GM12874 (cell line): ENCODE measurements around the gene EXD3.

Experiments used
- CTCF ChIP-seq: IDR thresholded peaks from 2 replicates; pipeline ENCODE4 v1.5.1; 2011; ENCODE audit warnings: low read depth, mild to moderate bottlenecking, control low read depth, low read length, moderate library complexity; ENCODE audit not compliant: insufficient read depth

EXD3 gene

GRCh38 chr9:137304383-137305059 lies 118.4 kb downstream of the EXD3 start:
- TF ChIP-seq CTCF = 0 out of 2 replicates have a peak, but pooled peaks have one; percentile 16

- no peak for TF ChIP-seq CTCF
These were observed 119.0 kb downstream of the EXD3 start for GRCh38 chr9:137303893-137304382.

- TF ChIP-seq CTCF = no peak
These were observed 119.6 kb downstream of the EXD3 start for GRCh38 chr9:137303151-137303892.

- TF ChIP-seq CTCF = peak; percentile 79
These were observed 120.4 kb downstream of the EXD3 start for GRCh38 chr9:137302449-137303150.

GRCh38 chr9:137302118-137302448 lies 120.9 kb downstream of the EXD3 start, which contains the start of gene NRARP:
NRARP (minus strand) TSS chr9:137302271; CDS start chr9:137301928, 343 bp downstream.
- no peak for TF ChIP-seq CTCF

GRCh38 chr9:137301081-137301947 lies 121.6 kb downstream of the EXD3 start:
- TF ChIP-seq CTCF = 0 out of 2 replicates have a peak, but pooled peaks have one; percentile 8
